ENCODE data around the gene FOXI1. TPM values are rescaled to one million over a fixed set of nuclear protein-coding genes. Genes with fewer than 3 reads are reported as not detected.

The FOXI1 gene
- total and polyA plus RNA-seq, 2 of the 13 experiments (the other 11 are each of a cell fraction or from before 2014, with no cell fraction given): not detected

DNA sequence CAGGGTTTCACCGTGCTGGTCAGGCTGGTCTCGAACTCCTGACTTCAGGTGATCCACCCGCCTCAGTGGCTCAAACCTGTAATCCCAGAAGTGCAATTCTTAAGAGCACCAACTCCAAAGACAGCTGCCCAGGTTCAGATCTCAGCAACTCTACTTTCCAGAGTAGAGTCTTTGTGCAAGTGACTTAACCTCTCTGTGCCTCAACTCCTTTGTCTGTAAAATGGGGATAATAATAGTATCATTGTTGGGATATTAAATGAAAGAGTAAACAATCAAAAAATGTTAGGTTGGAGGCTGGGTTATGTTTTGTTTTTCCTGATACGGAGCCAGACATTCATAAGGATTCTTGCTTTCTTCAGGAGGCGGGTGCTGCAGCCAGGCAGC lies 45.0 kb downstream of the FOXI1 start:
- intact Hi-C loops (cut with micrococcal nuclease; ENCODE audit: unreplicated experiment): no loop called here
- H3K9ac ChIP-seq (ENCODE audit: insufficient read depth, low read depth, low read length): no peak overlapping the region
- no peak overlapping the region for H3K4me3 ChIP-seq (replicated peaks in 1 of 3; ENCODE audit: insufficient read depth in 1 of 3, low read depth in 2 of 3, low read length in 3 of 3)
- no peaks in the 10 kb centered on the region for H3K79me2 ChIP-seq (ENCODE audit: insufficient read depth, low read length)
- no peaks in the 10 kb centered on the region for H4K20me1 ChIP-seq (ENCODE audit: insufficient read depth, low read length)
- CTCF ChIA-PET (ENCODE audit: low intra/inter-chr PET ratio, low total read pairs): no interaction called here
- TF ChIP-seq ZNF629 (CRISPR knock-in tag; conservative IDR thresholded peaks at IDR 0.05) (peak; percentile 39; the same call in 1 of the 2 replicates), ZNF160 (CRISPR knock-in tag; IDR thresholded peaks at IDR 0.05) (no peak)
- H3K4me2 ChIP-seq (ENCODE audit: low read depth, low read length): no peak overlapping the region
- H3K27ac ChIP-seq (ENCODE audit: extremely low read length, insufficient read depth, low read length): no peak overlapping the region
- DNase-seq (ENCODE audit: low spot score): no peak
- in situ Hi-C loops (cut with HindIII; ENCODE audit: extremely low pct_ligation_motif_present, low pct_unique_long_range_greater_than_20kb): no loop called here
- no peak for ATAC-seq
- no peak for FAIRE-seq
- no peaks in the 10 kb centered on the region for H3K27me3 ChIP-seq (ENCODE audit: control insufficient read depth in 1 of 2, insufficient read depth in 2 of 2, low read length in 2 of 2)
- 56% methylated on average over 5 of the region's 5 CpGs for WGBS (ENCODE audit: low lambda C conversion rate)
- H3K4me1 ChIP-seq (ENCODE audit: insufficient read depth, low read length): peaks cover 10% of the 10 kb centered on the region
- H3K36me3 ChIP-seq (replicated peaks in 1 of 2; ENCODE audit: control insufficient read depth in 1 of 2, insufficient read depth in 2 of 2, low read length in 2 of 2): no peaks in the 10 kb centered on the region
- POLR2A ChIA-PET: no interaction called here
- no peaks in the 10 kb centered on the region for H3K9me3 ChIP-seq (ENCODE audit: low read length)
- no peak overlapping the region for H2AFZ ChIP-seq (ENCODE audit: low read length)
- BruUV-seq (replicated peaks): no TSS peak

- H3K4me3 ChIP-seq (replicated peaks in 1 of 3; ENCODE audit: insufficient read depth in 1 of 3, low read depth in 2 of 3, low read length in 3 of 3): no peak overlapping the region
- no peak overlapping the region for H3K27ac ChIP-seq (ENCODE audit: extremely low read length, insufficient read depth, low read length)
- BruUV-seq (replicated peaks): no TSS peak
- no peaks in the 10 kb centered on the region for H3K79me2 ChIP-seq (ENCODE audit: insufficient read depth, low read length)
- FAIRE-seq (no peak), ATAC-seq (peak; percentile 77), DNase-seq (ENCODE audit: low spot score) (peak; percentile 54)
- H3K9me3 ChIP-seq (ENCODE audit: low read length): no peaks in the 10 kb centered on the region
- 0% methylated on average over 4 of the region's 7 CpGs for WGBS (ENCODE audit: low lambda C conversion rate)
- peaks cover 10% of the 10 kb centered on the region for H3K4me1 ChIP-seq (ENCODE audit: insufficient read depth, low read length)
- no peaks in the 10 kb centered on the region for H4K20me1 ChIP-seq (ENCODE audit: insufficient read depth, low read length)
- no peak overlapping the region for H3K9ac ChIP-seq (ENCODE audit: insufficient read depth, low read depth, low read length)
- ChIA-PET POLR2A (no interaction called here), CTCF (ENCODE audit: low intra/inter-chr PET ratio, low total read pairs) (no interaction called here)
- in situ Hi-C loops (cut with HindIII; ENCODE audit: extremely low pct_ligation_motif_present, low pct_unique_long_range_greater_than_20kb) (no loop called here), intact Hi-C loops (cut with micrococcal nuclease; ENCODE audit: unreplicated experiment) (no loop called here)
- H3K27me3 ChIP-seq (ENCODE audit: control insufficient read depth in 1 of 2, insufficient read depth in 2 of 2, low read length in 2 of 2): no peaks in the 10 kb centered on the region
- H2AFZ ChIP-seq (ENCODE audit: low read length): no peak overlapping the region
- H3K36me3 ChIP-seq (replicated peaks in 1 of 2; ENCODE audit: control insufficient read depth in 1 of 2, insufficient read depth in 2 of 2, low read length in 2 of 2): no peaks in the 10 kb centered on the region
- H3K4me2 ChIP-seq (ENCODE audit: low read depth, low read length): no peak overlapping the region; the same call in 1 of the 2 replicates
- no peak for TF ChIP-seq MED8 (CRISPR knock-in tag; IDR thresholded peaks at IDR 0.05; ENCODE audit: insufficient replicate concordance)
- no peak for TF ChIP-seq XBP1 (CRISPR knock-in tag; IDR thresholded peaks at IDR 0.05)
- TF ChIP-seq MAFG (CRISPR knock-in tag; IDR thresholded peaks at IDR 0.05): no peak
- TF ChIP-seq HNF1A (IDR thresholded peaks at IDR 0.05; ENCODE audit: low read depth): no peak
- no peak for TF ChIP-seq HNF1A (CRISPR knock-in tag; IDR thresholded peaks at IDR 0.05; ENCODE audit: borderline replicate concordance)
- TF ChIP-seq ZNF550 (CRISPR knock-in tag; IDR thresholded peaks at IDR 0.05; ENCODE audit: borderline replicate concordance): no peak
- no peak for TF ChIP-seq GFI1 (CRISPR knock-in tag; IDR thresholded peaks at IDR 0.05; ENCODE audit: borderline replicate concordance)
- TF ChIP-seq ZNF780A (CRISPR knock-in tag; IDR thresholded peaks at IDR 0.05): no peak
- no peak for TF ChIP-seq SNAPC5 (CRISPR knock-in tag; IDR thresholded peaks at IDR 0.05; ENCODE audit: borderline replicate concordance)
- TF ChIP-seq E2F2 (CRISPR knock-in tag; IDR thresholded peaks at IDR 0.05; ENCODE audit: borderline replicate concordance): no peak
- no peak for TF ChIP-seq HNRNPK (IDR thresholded peaks at IDR 0.05; ENCODE audit: low read depth, low read length, poor library complexity, severe bottlenecking)
Measured at GRCh38 chr5:170151097-170151831, 45.6 kb downstream of the FOXI1 start.

Data from HepG2 (cell line).